ENCODE measurements around the gene GEMIN7.

DNA sequence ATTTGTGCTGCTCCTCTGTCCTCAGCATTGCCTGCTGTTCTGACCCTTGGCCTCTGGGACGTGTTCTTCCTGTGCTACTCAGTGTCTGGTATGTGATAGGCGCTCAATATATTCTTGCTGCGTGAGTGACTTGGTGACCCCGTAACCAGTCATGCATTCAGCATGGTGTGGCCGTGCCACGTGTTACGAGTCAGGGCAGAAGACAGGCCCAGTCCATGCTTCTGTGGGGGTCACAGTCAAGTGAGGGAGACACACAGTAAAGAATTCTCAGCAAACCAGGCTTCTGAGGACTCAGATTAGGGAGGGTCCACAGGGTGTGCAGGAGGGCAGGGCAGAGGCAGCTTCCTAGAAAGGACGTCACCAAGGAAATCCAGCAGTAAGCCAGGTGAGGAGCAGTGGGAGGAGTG is 21.8 kb downstream of the GEMIN7 start:
- TF ChIP-seq, protein P1, sequence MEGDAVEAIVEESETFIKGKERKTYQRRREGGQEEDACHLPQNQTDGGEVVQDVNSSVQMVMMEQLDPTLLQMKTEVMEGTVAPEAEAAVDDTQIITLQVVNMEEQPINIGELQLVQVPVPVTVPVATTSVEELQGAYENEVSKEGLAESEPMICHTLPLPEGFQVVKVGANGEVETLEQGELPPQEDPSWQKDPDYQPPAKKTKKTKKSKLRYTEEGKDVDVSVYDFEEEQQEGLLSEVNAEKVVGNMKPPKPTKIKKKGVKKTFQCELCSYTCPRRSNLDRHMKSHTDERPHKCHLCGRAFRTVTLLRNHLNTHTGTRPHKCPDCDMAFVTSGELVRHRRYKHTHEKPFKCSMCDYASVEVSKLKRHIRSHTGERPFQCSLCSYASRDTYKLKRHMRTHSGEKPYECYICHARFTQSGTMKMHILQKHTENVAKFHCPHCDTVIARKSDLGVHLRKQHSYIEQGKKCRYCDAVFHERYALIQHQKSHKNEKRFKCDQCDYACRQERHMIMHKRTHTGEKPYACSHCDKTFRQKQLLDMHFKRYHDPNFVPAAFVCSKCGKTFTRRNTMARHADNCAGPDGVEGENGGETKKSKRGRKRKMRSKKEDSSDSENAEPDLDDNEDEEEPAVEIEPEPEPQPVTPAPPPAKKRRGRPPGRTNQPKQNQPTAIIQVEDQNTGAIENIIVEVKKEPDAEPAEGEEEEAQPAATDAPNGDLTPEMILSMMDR (IDR thresholded peaks at IDR 0.05): no peak
- TF ChIP-seq POLR2A (IDR thresholded peaks at IDR 0.05): no peak
